NCI-H2196 (cell line): ENCODE results near the gene FRS2.
"Not testable (repeated sequence)": the region's sequence is repeated elsewhere in the genome, so short reads cannot be mapped to it uniquely, and the experiment has no call there.

Experiments
- DNase-seq: peaks from one replicate; lab custom pipeline; 2025; ENCODE audit not compliant: unreplicated experiment; lab: John Stamatoyannopoulos, UW

Gene FRS2

GRCh38 chr12:69470189-69471075, at the start of gene FRS2:
TSS of gene FRS2 (plus strand) at chr12:69470388. CDS start at chr12:69569031, 98,643 bp downstream.
- peak; percentile 96 for DNase-seq

GRCh38 chr12:69421548-69421947, 48.6 kb upstream of the FRS2 start:
- DNase-seq: no peak

GRCh38 chr12:69423037-69423905, 46.9 kb upstream of the FRS2 start:
- DNase-seq: no peak

GRCh38 chr12:69425417-69425816, 44.8 kb upstream of the FRS2 start:
- no peak for DNase-seq

GRCh38 chr12:69428351-69429073, 41.7 kb upstream of the FRS2 start:
- no peak for DNase-seq

- no peak for DNase-seq
These were observed 39.1 kb upstream of the FRS2 start for GRCh38 chr12:69430942-69431590.

- DNase-seq: no peak
These were observed 38.5 kb upstream of the FRS2 start for GRCh38 chr12:69431591-69432222.

GRCh38 chr12:69433653-69434052, 36.5 kb upstream of the FRS2 start:
- DNase-seq: no peak

GRCh38 chr12:69435644-69436043, 34.5 kb upstream of the FRS2 start:
- DNase-seq: no peak

- no peak for DNase-seq
These were observed 33.1 kb upstream of the FRS2 start for GRCh38 chr12:69437073-69437472.

- no peak for DNase-seq
These were observed 31.6 kb upstream of the FRS2 start for GRCh38 chr12:69438539-69438938.

GRCh38 chr12:69440016-69440415, 30.2 kb upstream of the FRS2 start:
- no peak for DNase-seq

- DNase-seq: no peak
These were observed 29.3 kb upstream of the FRS2 start for GRCh38 chr12:69440886-69441285.

- no peak for DNase-seq
These were observed 27.3 kb upstream of the FRS2 start for GRCh38 chr12:69442894-69443293.

- no peak for DNase-seq
These were observed 26.3 kb upstream of the FRS2 start for GRCh38 chr12:69443916-69444315.

GRCh38 chr12:69447892-69448291, 22.3 kb upstream of the FRS2 start:
- DNase-seq: no peak

GRCh38 chr12:69452598-69453132, 17.5 kb upstream of the FRS2 start:
- not testable (repeated sequence) for DNase-seq

- DNase-seq: no peak
These were observed 13.9 kb upstream of the FRS2 start for GRCh38 chr12:69456239-69456638.

- no peak for DNase-seq
These were observed 12.8 kb upstream of the FRS2 start for GRCh38 chr12:69457433-69457832.

- no peak for DNase-seq
These were observed 10.7 kb upstream of the FRS2 start for GRCh38 chr12:69459477-69459876.
